Right ventricle myocardium superior (tissue), 1 donor: Measurements from ENCODE around the gene PHKA2. TPM values are rescaled to one million over a fixed set of nuclear protein-coding genes. Genes with fewer than 3 reads are reported as not detected.
"Not testable (repeated sequence)": the region's sequence is repeated elsewhere in the genome, so short reads cannot be mapped to it uniquely, and the experiment has no call there.

ENCODE experiments used
- ATAC-seq: fragments of 200-7000 bp; cut with Tn5 transposase; one replicate; pipeline ENCODE4 v1.9.1; 2020; ENCODE audit warnings: mild to moderate bottlenecking; ENCODE audit not compliant: poor library complexity
- DNase-seq: peaks from one replicate; pipeline ENCODE4 v3.0.0-alpha.2; 2020
- intact Hi-C: fragments of 100-400 bp; cut with DNase I; formaldehyde crosslinking; loops from one replicate; pipeline ENCODE4 v1.11.2; 2022
- total RNA-seq: library from RNA; stranded (reverse); fragmentation: NEBNext Ultra II Directional; extraction: Animal tissue kit (Norgen Biotek cat#: 25700); gene quantifications from one replicate; pipeline ENCODE4 v1.2.1, GENCODE V29; 2021
- donor health status: DM: no; HTN: yes; CAD: no; lungs with severe emphysema.

PHKA2 gene
- total RNA-seq, 1 donor from 2014 or later, result 47.6 TPM

DNA sequence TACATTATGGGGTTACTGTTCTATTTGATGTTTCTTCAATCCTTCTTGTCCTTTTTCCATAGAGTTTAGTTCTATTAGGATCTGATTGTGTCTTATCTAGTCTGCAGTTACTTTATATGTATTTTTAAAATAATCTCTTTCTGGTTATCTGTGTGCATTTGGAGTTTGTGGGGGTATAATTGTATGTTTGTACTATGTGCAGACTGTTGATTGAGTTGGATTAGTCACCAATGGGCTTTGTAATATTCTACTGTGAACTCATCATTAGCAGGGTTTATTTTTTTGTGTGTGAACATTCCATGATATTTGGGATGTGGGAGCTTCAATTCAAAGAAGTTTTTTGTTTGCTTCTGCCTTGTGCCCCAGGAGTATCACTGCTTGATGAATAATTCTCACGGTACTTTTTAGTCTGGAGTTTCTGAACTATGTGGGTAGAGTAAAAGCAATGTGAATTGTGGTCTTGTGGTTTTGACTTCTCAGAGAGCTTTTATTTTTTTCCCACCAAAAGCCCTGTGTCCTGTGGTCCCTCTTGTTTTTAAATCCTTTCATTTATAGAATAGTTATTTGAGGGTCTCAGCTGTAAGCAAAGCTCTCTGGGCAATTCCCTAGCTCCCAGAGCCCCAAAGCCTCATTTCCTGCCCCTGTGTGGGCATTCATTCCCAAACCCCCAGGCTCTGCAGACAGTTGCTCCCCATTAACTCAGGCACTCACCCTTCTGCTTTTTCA lies 127.8 kb downstream of the PHKA2 start:
- DNase-seq, result no peak
- intact Hi-C loops, result no loop called here
- ATAC-seq, result no peak

DNA sequence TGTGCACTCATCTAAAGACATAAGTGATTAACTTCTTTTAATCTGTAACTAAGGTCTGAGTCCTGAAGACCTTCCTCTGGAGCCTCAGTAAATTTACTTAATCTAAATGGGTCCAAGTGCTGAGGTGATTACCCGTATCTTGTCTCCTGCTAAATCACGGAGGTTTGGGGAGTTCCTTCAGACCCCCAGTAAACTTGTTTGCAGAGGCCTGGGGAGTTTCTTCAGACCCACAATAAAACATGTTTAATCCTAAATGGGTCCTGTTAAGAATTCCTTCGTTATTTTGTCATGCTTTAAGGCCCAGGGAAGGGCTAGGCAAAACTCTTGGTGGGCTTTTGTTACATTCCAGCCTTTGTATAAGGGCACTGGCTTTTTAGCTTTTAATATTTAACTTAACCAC lies 136.0 kb downstream of the PHKA2 start:
- intact Hi-C loops, ATAC-seq, DNase-seq: not testable (repeated sequence)

Other genes starting within 250 kb of the PHKA2 start
- gene ADGRG2, start 138.4 kb upstream of the PHKA2 start, total RNA-seq, result 0.78 TPM